ENCODE data around the gene SDCCAG8.

The SDCCAG8 gene

DNA sequence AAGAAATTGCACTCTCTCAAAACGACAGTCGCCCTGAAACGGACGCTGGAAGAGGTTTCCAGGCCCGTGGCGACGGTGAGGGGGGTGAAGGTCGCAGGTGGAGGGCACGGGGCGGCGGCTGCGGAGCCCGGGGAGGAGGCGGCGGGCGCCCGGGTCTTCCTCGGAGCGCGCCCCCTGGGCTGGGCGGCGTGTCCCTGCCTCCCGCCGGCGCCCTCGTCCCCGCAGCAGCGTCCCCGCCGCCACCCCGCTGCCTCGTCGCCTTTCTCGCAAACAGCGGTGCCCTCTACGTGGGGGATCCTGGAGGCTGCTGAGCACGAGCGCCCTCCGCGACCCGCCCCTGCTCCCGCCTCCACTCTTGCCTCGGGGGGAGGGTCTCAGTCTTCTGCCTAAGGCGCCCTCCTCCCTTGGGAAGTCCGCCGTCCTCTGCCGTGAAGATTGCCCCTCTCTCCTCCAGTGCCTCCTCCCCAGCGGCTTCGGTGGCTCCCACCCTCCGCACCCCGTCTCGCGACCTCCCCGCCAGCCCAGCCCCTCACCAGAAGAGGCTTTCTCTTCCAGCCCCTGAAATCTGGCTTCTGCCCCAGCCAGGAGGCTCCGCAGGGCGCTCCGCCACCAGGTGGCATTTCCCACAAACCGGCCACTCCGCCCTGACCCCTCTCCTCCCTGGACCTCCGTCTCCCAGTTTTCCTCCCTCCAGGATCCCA, 227.4 kb downstream of the SDCCAG8 start:
- Histone ChIP-seq H3K4me3 (ENCODE audit: low read depth, low read length) (no peak overlapping the region), H3K27me3 (ENCODE audit: control insufficient read depth, insufficient read depth, low read length) (no peaks in the 10 kb centered on the region), H3K4me1 (no peaks in the 10 kb centered on the region), H2AFZ (peak overlapping the region; percentile 73), H3K4me2 (ENCODE audit: low read length) (peak overlapping the region; percentile 49), H3K9ac (no peak overlapping the region), H3K9me3 (ENCODE audit: control insufficient read depth, low read length) (no peaks in the 10 kb centered on the region), H3K36me3 (ENCODE audit: control insufficient read depth, insufficient read depth, low read length) (no peaks in the 10 kb centered on the region), H3K79me2 (no peaks in the 10 kb centered on the region), H3K27ac (no peak overlapping the region)
- TF ChIP-seq, protein P1, sequence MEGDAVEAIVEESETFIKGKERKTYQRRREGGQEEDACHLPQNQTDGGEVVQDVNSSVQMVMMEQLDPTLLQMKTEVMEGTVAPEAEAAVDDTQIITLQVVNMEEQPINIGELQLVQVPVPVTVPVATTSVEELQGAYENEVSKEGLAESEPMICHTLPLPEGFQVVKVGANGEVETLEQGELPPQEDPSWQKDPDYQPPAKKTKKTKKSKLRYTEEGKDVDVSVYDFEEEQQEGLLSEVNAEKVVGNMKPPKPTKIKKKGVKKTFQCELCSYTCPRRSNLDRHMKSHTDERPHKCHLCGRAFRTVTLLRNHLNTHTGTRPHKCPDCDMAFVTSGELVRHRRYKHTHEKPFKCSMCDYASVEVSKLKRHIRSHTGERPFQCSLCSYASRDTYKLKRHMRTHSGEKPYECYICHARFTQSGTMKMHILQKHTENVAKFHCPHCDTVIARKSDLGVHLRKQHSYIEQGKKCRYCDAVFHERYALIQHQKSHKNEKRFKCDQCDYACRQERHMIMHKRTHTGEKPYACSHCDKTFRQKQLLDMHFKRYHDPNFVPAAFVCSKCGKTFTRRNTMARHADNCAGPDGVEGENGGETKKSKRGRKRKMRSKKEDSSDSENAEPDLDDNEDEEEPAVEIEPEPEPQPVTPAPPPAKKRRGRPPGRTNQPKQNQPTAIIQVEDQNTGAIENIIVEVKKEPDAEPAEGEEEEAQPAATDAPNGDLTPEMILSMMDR (IDR thresholded peaks at IDR 0.05), result peak; percentile 29

DNA sequence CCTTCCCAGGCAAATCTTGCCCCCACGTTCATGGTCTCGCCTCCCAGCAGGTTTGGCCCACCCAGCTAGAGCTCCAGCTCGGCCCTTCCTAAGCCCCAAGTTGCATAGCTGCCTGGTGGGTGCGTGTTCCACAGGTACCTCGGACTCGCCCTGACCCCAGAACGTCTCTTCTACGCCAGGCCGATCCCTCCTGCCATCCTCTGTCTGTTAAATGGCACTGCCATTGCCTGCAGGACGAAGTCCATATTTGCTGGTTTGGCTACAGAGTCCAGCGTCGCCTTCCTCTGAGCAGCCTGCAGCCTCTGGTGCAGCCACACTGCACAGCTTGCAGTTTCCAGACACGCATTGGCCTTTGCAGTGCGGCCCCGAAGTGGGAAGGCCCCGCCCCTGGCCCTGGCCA, 228.1 kb downstream of the SDCCAG8 start:
- Histone ChIP-seq H3K27me3 (ENCODE audit: control insufficient read depth, insufficient read depth, low read length) (no peaks in the 10 kb centered on the region), H3K79me2 (no peaks in the 10 kb centered on the region), H3K4me3 (ENCODE audit: low read depth, low read length) (no peak overlapping the region), H3K4me1 (no peaks in the 10 kb centered on the region), H3K36me3 (ENCODE audit: control insufficient read depth, insufficient read depth, low read length) (no peaks in the 10 kb centered on the region), H3K4me2 (ENCODE audit: low read length) (no peak overlapping the region), H3K27ac (no peak overlapping the region), H3K9me3 (ENCODE audit: control insufficient read depth, low read length) (no peaks in the 10 kb centered on the region), H2AFZ (no peak overlapping the region), H3K9ac (no peak overlapping the region)
- TF ChIP-seq, protein P1 (IDR thresholded peaks at IDR 0.05), result no peak

DNA sequence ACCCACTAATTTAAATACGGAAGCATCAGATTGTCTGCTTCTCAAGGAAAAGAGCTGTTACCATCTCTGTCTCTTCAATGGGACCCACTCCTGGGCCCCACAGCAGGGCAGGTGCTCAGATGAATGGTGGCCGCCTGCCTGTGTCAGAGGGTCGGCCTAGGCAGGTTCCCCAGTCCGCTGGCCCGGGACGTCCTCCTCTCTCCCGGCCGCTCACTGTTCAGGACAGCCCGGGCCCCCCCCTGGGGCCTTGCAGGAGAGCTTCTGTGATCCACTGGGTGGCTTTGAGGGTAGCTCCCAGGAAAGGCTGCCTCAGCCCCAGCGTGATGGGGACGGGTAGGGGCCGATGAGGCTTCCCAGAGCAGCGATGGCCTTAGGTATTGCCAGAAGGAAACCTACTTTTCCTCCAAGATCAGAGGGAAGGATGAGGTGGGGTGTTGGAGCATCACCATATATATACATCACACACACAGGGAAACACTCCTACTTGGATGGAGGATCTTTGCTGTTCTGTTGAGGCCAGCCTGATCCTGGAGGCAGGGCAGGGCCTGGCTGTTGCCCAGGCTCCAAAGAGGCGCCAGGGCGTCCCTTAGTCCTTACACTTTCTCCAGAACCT, 231.3 kb downstream of the SDCCAG8 start:
- Histone ChIP-seq H2AFZ (no peak overlapping the region), H3K4me3 (ENCODE audit: low read depth, low read length) (no peak overlapping the region), H3K9me3 (ENCODE audit: control insufficient read depth, low read length) (no peaks in the 10 kb centered on the region), H3K79me2 (no peaks in the 10 kb centered on the region), H3K27ac (no peak overlapping the region), H3K4me2 (ENCODE audit: low read length) (no peak overlapping the region), H3K27me3 (ENCODE audit: control insufficient read depth, insufficient read depth, low read length) (no peaks in the 10 kb centered on the region), H3K4me1 (no peaks in the 10 kb centered on the region), H3K36me3 (ENCODE audit: control insufficient read depth, insufficient read depth, low read length) (no peaks in the 10 kb centered on the region), H3K9ac (no peak overlapping the region)
- TF ChIP-seq, protein P1 (IDR thresholded peaks at IDR 0.05), result no peak

DNA sequence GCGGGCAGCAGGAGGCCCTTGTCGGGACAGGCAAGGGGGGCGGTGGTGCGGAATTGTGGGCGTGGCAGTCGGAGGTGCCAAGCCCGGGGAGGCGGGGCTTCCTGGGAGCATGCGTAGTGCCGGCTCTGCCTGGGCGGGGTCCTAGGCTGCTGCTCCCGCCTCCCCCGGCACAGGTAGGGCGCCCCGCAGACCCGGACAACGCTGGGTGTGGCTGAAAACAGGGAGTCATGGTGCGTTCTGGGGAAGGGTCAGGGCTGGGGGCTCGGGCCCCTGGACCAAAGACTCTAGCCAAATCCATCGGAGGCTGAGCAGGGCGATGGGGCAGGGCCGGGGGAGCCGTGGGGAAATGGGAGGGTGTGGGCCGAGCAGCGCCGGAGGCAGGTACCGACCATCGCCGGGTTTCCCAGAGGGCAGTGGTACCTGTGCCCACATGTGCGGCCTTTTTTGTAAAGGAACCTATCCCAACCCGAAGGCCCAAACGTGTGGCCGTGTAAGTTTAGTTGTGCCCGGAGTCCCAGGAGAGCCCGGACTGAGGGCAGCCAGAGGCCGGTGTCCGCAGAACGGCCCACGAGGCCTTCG, 231.9 kb downstream of the SDCCAG8 start:
- Histone ChIP-seq H3K79me2 (no peaks in the 10 kb centered on the region), H3K36me3 (ENCODE audit: control insufficient read depth, insufficient read depth, low read length) (no peaks in the 10 kb centered on the region), H3K9me3 (ENCODE audit: control insufficient read depth, low read length) (no peaks in the 10 kb centered on the region), H2AFZ (no peak overlapping the region), H3K4me1 (no peaks in the 10 kb centered on the region), H3K4me2 (ENCODE audit: low read length) (no peak overlapping the region), H3K9ac (no peak overlapping the region), H3K4me3 (ENCODE audit: low read depth, low read length) (no peak overlapping the region), H3K27ac (no peak overlapping the region), H3K27me3 (ENCODE audit: control insufficient read depth, insufficient read depth, low read length) (no peaks in the 10 kb centered on the region)
- TF ChIP-seq, protein P1 (IDR thresholded peaks at IDR 0.05), result no peak
